ENCODE measurements around the gene IFNL1. TPM values are rescaled to one million over a fixed set of nuclear protein-coding genes. Genes with fewer than 3 reads are reported as not detected.

The IFNL1 gene
- total RNA-seq, 1 donor from 2014 or later = not detected

- peaks cover 38% of the 10 kb centered on the region for H3K4me1 Mint-ChIP-seq (ENCODE audit: low read depth, unreplicated experiment)
- peak overlapping the region; percentile 69 for H3K4me3 Mint-ChIP-seq (ENCODE audit: unreplicated experiment)
- no peak for TF ChIP-seq CTCF (IDR thresholded peaks at IDR 0.05; ENCODE audit: partially characterized antibody, unreplicated experiment)
- peak overlapping the region; percentile 62 for H3K27ac Mint-ChIP-seq (ENCODE audit: unreplicated experiment)
- no peak for DNase-seq
- peaks cover 17% of the 10 kb centered on the region for H3K27me3 Mint-ChIP-seq (ENCODE audit: unreplicated experiment)
- no peaks in the 10 kb centered on the region for H3K36me3 Mint-ChIP-seq (ENCODE audit: unreplicated experiment)
- peaks cover 17% of the 10 kb centered on the region for H3K9me3 Mint-ChIP-seq (ENCODE audit: unreplicated experiment)
Measured at GRCh38 chr19:39304701-39305571, 8.7 kb downstream of the IFNL1 start.

GRCh38 chr19:39306075-39306474 is 9.9 kb downstream of the IFNL1 start:
- Mint-ChIP-seq H3K4me1 (ENCODE audit: low read depth, unreplicated experiment) (peaks cover 47% of the 10 kb centered on the region), H3K9me3 (ENCODE audit: unreplicated experiment) (peaks cover 15% of the 10 kb centered on the region), H3K4me3 (ENCODE audit: unreplicated experiment) (peak overlapping the region; percentile 93), H3K27me3 (ENCODE audit: unreplicated experiment) (peaks cover 15% of the 10 kb centered on the region), H3K36me3 (ENCODE audit: unreplicated experiment) (no peaks in the 10 kb centered on the region), H3K27ac (ENCODE audit: unreplicated experiment) (peak overlapping the region; percentile 4)
- no peak for DNase-seq
- no peak for TF ChIP-seq CTCF (IDR thresholded peaks at IDR 0.05; ENCODE audit: partially characterized antibody, unreplicated experiment)

GRCh38 chr19:39307046-39307821 is 11.0 kb downstream of the IFNL1 start:
- no peak for TF ChIP-seq CTCF (IDR thresholded peaks at IDR 0.05; ENCODE audit: partially characterized antibody, unreplicated experiment)
- Mint-ChIP-seq H3K27me3 (ENCODE audit: unreplicated experiment) (peaks cover 16% of the 10 kb centered on the region), H3K27ac (ENCODE audit: unreplicated experiment) (peak overlapping the region; percentile 91), H3K4me1 (ENCODE audit: low read depth, unreplicated experiment) (peaks cover 55% of the 10 kb centered on the region), H3K9me3 (ENCODE audit: unreplicated experiment) (peaks cover 15% of the 10 kb centered on the region), H3K36me3 (ENCODE audit: unreplicated experiment) (peaks cover 3% of the 10 kb centered on the region), H3K4me3 (ENCODE audit: unreplicated experiment) (peak overlapping the region; percentile 93)
- DNase-seq = peak; percentile 76

- DNase-seq = peak; percentile 47
- H3K4me3 Mint-ChIP-seq (ENCODE audit: unreplicated experiment) = peak overlapping the region; percentile 57
- peaks cover 17% of the 10 kb centered on the region for H3K27me3 Mint-ChIP-seq (ENCODE audit: unreplicated experiment)
- TF ChIP-seq CTCF (IDR thresholded peaks at IDR 0.05; ENCODE audit: partially characterized antibody, unreplicated experiment) = no peak
- peaks cover 3% of the 10 kb centered on the region for H3K36me3 Mint-ChIP-seq (ENCODE audit: unreplicated experiment)
- peaks cover 15% of the 10 kb centered on the region for H3K9me3 Mint-ChIP-seq (ENCODE audit: unreplicated experiment)
- H3K27ac Mint-ChIP-seq (ENCODE audit: unreplicated experiment) = no peak overlapping the region
- H3K4me1 Mint-ChIP-seq (ENCODE audit: low read depth, unreplicated experiment) = peaks cover 57% of the 10 kb centered on the region
Measured at GRCh38 chr19:39307822-39308530, 11.8 kb downstream of the IFNL1 start.
